Measurements from ENCODE around the gene PTPRU.

DNA sequence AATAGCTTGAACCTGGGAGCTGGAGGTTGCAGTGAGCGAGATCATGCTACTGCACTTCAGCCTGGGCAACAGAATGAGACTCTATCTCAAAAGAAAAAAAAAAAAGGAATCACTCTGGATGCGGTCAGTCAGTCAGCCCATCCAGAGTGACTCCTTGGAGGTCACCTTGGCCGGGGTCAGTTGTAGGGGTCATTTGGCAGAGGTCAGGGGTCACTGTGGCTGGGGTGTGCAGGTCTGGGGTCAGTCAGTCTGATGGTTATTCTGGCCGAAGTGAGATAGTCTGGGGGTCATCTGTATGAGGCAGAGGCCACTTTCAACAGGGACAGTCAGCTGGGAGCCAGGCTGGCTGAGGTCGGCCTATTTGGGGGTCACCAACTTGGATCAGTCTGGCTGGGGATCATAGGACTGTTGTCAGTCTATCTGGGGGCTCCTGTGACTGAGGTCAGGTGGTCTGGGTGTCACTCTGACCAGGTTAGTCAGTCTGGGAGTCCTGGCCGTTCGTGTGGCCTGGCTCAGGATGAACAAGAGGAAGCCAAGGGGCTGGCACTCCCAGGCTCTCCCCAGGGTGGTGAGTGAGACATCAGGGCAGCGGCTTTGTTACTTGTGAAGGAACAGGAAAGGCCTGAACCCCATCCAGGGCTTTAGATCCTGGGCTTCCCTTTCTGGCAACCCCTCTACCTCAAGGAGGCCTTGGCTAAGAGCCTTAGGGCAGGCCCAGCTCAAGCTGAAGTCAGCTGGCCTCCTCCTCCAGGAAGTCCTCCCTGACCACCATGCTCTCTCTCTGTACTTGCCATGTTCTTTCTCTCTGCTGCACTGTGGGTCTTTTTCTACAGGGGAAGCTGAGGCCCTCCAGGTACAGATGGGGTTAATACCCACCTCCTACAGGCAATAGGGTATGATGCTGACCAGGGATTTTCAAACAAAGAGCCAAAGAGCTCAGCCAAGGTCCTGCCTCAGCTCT is 15.1 kb downstream of the PTPRU start:
- TF ChIP-seq CTCF (IDR thresholded peaks at IDR 0.05; ENCODE audit: insufficient read depth, low read length, poor library complexity, severe bottlenecking): no peak
- no peak for TF ChIP-seq EZH2phosphoT487 (conservative IDR thresholded peaks at IDR 0.05; ENCODE audit: low read length)
